ENCODE results near the gene TREML4.

DNA sequence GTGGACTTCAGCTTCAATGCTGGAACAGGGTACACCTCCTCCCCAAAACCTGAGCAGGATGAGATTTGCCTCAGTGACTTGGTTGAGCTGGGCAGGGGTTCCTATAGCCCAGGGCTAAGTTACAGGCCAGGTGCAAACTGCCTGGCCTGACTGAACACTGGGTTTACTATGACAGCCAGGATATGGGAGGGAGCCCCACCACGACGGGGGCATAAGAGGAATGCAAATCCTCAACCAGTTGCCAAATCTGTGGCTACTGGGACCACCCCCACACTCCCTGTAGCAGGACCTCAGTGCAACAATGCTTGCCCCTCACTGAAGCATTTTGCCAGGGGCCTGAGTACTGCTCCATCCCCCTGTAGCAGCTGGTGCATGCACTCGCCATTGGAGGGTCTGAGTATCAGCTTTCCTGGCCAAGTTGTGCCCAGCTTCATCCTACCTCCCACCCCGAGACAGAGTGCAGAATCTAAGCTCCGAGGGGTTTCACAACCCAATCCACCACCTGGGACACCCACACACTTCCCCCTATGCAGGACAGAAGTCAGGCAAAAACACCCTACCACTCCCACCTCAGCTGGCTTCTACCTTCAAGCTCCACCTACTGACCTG, 27.6 kb downstream of the TREML4 start:
- TF ChIP-seq SUZ12 (IDR thresholded peaks at IDR 0.05; ENCODE audit: extremely low read depth, insufficient read depth, insufficient read length) (no peak), YY1 (IDR thresholded peaks at IDR 0.05; ENCODE audit: insufficient read depth, insufficient read length) (no peak)
